Calu3 (cell line): ENCODE data around the gene RNF26. TPM values are rescaled to one million over a fixed set of nuclear protein-coding genes. Genes with fewer than 3 reads are reported as not detected.

Experiments used
- BruUV-seq: library from RNA; stranded (reverse); fragments of 400-500 nt; replicated peaks from 2 replicates; lab custom pipeline; 2021; lab: Mats Ljungman, UMichigan
- CTCF ChIA-PET: fragments of 300-600 bp; sonication (Branson Sonifier 250); formaldehyde crosslinking; loops from one replicate; lab custom pipeline; 2022; ENCODE audit warnings: antibody characterized with exemption; lab: Charles Lee
- DNase-seq: peaks from one replicate; pipeline ENCODE4 v3.0.0; 2022
- H3K27ac Mint-ChIP-seq: one replicate; pipeline ENCODE4 v1.8.0; 2022; ENCODE audit warnings: mixed read lengths; ENCODE audit not compliant: unreplicated experiment
- H3K27me3 Mint-ChIP-seq: one replicate; pipeline ENCODE4 v1.8.0; 2022; ENCODE audit warnings: mixed read lengths; ENCODE audit not compliant: unreplicated experiment
- H3K36me3 Mint-ChIP-seq: one replicate; pipeline ENCODE4 v1.8.0; 2022; ENCODE audit warnings: mild to moderate bottlenecking, moderate library complexity, mixed read lengths; ENCODE audit not compliant: insufficient read depth, unreplicated experiment
- H3K4me1 Mint-ChIP-seq: one replicate; pipeline ENCODE4 v1.8.0; 2022; ENCODE audit warnings: mild to moderate bottlenecking, low read depth, mixed read lengths; ENCODE audit not compliant: unreplicated experiment
- H3K4me3 Mint-ChIP-seq: one replicate; pipeline ENCODE4 v1.8.0; 2022; ENCODE audit warnings: mild to moderate bottlenecking, low read depth, moderate library complexity, mixed read lengths; ENCODE audit not compliant: unreplicated experiment
- H3K9me3 Mint-ChIP-seq: one replicate; pipeline ENCODE4 v1.8.0; 2022; ENCODE audit warnings: low read depth, mixed read lengths; ENCODE audit not compliant: unreplicated experiment
- CTCF ChIP-seq: fragments of 200-600 bp; IDR thresholded peaks from one replicate; pipeline ENCODE4 v1.8.0; 2022; ENCODE audit warnings: antibody characterized with exemption; ENCODE audit not compliant: unreplicated experiment
- intact Hi-C: fragments of 100-400 bp; cut with micrococcal nuclease; formaldehyde crosslinking; loops from one replicate; pipeline ENCODE4 v1.10.0; 2022; ENCODE audit not compliant: unreplicated experiment
- total RNA-seq: library from RNA; stranded (reverse); gene quantifications from 2 replicates; pipeline ENCODE4 v1.2.3, GENCODE V29; 2022

Gene RNF26
- total RNA-seq, 1 experiment from 2014 or later = 31.8 TPM

DNA sequence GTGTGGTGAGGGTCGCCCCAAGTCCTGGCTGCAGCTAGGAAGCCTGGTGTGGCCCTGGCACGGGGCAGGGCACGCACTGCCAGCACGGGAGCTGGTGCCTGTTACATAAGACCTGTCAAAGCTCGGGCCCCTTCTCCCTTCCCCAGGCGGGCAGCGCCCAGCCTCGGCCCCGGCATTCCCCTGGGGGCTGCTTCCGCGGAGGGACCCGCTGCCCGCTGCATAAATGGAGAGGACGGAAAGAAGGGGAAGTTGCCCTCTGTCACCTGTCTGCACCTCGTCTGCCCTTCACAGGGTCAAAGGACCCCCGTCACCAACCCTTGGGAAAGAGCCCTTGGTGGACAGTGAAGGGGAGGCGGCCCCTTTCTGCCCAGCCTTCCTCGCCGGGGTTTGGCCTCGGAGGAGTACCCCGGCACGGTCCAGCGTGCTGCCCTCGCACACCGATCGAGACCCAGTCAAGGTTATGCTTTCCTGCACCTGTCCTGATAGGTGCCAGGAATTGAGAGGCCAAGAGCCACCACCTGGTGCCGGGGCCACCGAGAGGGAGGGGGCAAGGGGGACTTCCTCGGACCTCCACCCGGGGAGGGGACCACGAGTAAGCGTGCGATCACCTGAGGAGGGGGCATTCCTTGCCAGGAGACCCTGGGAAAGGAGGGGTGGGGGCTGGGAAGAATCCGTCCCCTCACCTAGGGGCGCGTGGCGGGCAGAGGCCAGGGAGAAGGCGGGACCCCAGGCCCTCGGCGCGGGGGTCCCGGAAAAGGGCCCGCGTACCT is 28.9 kb downstream of the RNF26 start:
- Mint-ChIP-seq H3K4me1 (peaks cover 9% of the 10 kb centered on the region), H3K36me3 (no peaks in the 10 kb centered on the region), H3K4me3 (no peak overlapping the region), H3K27ac (no peak overlapping the region), H3K27me3 (peaks cover 13% of the 10 kb centered on the region), H3K9me3 (no peaks in the 10 kb centered on the region)
- TF ChIP-seq CTCF = no peak
- no TSS peak for BruUV-seq
- CTCF ChIA-PET = no interaction called here
- DNase-seq = no peak
- intact Hi-C loops = no loop called here

GRCh38 chr11:119363851-119364590 is 29.7 kb downstream of the RNF26 start:
- intact Hi-C loops = no loop called here
- Mint-ChIP-seq H3K4me1 (peaks cover 9% of the 10 kb centered on the region), H3K9me3 (no peaks in the 10 kb centered on the region), H3K27ac (no peak overlapping the region), H3K27me3 (peaks cover 13% of the 10 kb centered on the region), H3K4me3 (peak overlapping the region; percentile 18), H3K36me3 (no peaks in the 10 kb centered on the region)
- DNase-seq = peak; percentile 29
- no peak for TF ChIP-seq CTCF
- BruUV-seq = no TSS peak
- CTCF ChIA-PET = no interaction called here

DNA sequence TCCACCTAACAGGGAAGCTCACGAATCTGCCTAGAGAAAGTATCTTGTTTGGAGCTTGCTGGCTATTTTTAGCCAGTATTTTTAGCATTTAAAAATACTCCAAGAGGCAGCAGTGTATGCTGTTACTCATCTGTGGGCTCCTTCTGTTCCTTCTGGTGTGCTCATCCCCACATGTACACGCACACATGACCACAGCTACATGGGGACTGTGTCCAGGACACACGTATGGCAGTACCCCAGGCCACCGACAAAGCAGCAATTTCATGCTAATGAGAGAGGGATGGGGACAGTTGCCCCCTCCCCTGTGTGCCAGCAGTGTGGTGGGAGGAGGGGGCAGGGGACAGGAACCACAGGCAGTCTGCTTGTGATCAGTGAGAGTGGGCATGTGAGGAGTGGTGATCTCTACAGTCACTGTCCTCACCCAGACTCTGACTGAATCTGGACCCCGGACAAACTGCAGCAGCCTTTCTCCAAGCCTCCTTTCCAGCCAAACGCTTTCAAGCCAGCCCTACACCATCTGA is 30.8 kb downstream of the RNF26 start:
- Mint-ChIP-seq H3K4me1 (peaks cover 18% of the 10 kb centered on the region), H3K27ac (no peak overlapping the region), H3K4me3 (no peak overlapping the region), H3K36me3 (no peaks in the 10 kb centered on the region), H3K9me3 (no peaks in the 10 kb centered on the region), H3K27me3 (peaks cover 13% of the 10 kb centered on the region)
- CTCF ChIA-PET = no interaction called here
- DNase-seq = no peak
- no TSS peak for BruUV-seq
- no peak for TF ChIP-seq CTCF
- intact Hi-C loops = no loop called here

DNA sequence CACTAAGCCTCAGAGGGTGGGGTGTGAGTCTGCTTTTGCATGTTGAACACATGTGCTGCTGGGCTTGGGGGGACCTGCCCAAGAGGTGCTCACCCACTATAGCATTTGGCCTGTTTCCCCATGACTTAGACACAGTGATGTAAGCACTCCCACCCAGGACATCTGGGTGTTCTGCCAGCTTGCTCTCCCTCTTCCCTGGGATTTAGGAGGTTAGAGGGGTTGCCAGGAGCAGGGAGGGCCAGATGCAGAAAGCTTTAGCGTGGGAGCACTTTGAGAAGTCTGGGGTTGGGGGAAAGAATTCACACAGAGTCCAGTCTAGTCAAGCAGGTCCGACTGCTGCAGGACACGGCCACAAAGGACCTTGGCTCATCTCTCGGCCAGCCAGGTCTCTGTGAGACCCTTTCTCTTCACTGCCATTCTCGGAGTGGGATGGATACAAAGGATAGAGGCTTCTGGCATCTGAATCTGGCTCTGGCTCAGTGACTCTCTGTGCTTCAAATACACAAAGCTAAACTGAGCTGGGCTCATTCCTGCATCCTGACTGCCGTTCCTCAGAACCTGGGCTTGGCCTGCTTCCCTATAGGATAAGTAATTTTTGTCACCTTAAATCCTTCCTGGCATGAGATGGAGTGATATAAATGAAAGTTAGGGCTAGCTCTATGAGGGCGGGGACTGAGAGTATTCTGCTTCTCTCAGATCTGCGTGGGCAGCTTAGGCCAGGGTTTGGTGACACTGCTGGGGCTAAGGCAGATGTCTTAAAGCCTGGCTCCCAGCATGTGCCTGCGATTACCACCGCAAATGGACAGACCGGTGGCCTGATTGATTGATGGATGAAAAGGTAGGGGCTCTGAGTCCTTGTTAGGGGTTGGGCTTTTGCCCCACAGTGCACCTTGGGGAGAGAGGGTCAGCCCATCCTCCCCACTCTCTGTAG is 32.6 kb downstream of the RNF26 start:
- intact Hi-C loops = no loop called here
- Mint-ChIP-seq H3K4me3 (no peak overlapping the region), H3K27ac (no peak overlapping the region), H3K36me3 (no peaks in the 10 kb centered on the region), H3K27me3 (peaks cover 13% of the 10 kb centered on the region), H3K9me3 (no peaks in the 10 kb centered on the region), H3K4me1 (peaks cover 9% of the 10 kb centered on the region)
- CTCF ChIA-PET = interaction anchor here (1.1 kb wide), 1 partner anchor 29 kb away, joined by 3 read pairs; no protein-coding TSS in a partner anchor
- no peak for DNase-seq
- no peak for TF ChIP-seq CTCF
- no TSS peak for BruUV-seq
